NCI-H82 (cell line): ENCODE measurements around the gene MTUS2.

Source experiments
- DNase-seq: peaks from one replicate; lab custom pipeline; 2025; lab: John Stamatoyannopoulos, UW

Gene MTUS2

DNA sequence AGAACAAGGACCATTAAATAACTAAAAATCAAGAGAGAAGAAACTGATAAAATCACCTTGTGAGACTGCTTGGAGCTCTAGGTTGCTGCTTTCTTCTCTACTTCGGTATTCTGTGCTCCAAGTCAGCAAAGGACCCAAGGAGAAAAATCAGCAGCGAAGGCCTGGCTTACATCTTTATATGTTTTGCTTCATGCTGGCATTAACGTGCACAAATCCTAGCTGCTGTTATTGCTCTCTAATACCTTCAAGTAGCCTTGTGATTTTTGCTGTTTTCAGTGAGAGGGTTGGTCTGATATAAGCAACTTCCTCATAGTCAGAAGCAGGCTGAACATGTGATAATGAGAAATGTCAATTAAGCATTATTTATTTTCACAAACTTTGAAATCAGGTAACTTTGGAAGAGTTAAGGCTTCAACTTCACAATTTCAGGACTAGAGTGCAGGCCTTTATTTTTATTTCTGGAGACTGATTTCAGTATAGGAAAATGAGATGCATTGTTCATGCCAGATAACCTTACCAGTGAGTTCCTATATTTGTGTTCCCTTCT is 410.2 kb downstream of the MTUS2 start:
- no peak for DNase-seq

DNA sequence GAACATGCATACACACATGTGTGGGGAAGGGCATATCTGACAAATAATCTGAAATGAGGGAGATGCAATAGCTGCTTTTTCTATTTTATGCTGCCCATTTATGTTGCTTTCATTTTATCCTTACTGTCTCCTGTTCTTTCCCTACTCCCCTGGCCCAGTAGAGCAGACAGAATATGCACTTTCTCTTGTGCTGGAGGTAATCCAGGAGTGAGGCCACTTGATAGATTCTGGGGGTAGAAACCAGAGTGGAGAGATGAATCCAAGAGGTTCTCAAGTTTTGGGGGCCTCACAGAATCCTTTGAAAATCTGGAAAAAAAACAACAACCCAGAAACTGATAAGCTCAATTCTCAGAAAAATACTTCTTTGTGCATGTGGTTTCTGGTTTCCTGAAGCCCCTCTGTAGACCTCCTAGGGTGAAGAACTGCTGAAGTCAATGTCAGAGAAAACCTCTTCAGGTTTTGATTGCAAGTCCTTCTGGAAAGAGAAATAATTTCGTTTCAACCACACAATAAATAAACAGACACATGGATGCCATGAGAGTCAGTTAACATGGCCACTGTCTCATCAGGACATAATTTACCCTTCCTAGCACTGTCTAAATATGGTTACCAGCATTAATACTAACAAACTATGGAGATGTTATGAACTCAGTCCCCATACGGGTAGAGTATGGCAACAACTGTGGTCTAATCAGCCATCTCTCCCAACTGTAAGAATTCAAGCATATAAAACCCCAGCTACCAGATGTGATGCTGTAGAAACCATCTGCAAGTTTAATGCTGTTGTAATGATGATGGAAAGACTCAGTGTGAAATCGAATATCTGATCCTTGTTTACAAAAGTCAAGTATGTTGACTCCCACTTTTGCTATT is 419.8 kb downstream of the MTUS2 start:
- DNase-seq = no peak

DNA sequence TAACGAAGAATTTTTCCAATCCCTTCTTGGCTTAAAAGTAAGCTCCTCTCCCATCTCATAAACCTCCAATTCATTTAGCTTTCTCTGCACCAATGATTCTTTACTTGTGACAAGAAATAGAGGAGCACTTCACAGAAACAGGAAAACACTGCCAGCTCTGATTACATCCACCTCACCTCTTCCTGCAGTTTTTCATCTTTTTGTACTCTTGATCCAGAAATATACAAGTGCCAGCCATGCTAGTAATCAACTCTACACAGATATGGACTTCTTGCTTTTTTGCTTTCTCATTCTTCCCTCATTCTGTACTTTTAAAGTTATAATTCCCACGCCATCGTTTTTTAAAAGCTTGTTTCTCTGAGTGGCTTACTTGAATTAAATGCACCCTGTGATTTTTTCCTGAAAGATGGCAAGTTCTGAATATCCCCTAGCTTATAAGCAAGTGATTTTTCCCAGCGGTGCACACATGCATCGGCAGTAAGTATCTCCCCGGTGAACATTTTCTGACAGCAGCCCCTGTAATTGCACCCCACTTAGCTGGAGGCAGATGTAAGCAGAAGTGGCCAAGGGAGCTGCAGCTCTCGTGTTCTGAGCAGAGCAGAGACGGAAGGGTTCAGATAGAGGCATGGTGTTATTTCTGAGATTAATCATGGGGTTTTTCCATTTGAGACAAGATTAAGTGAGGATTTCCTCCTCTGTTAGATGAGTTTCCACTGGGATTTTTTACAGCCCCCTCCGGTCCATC is 434.7 kb downstream of the MTUS2 start:
- no peak for DNase-seq

DNA sequence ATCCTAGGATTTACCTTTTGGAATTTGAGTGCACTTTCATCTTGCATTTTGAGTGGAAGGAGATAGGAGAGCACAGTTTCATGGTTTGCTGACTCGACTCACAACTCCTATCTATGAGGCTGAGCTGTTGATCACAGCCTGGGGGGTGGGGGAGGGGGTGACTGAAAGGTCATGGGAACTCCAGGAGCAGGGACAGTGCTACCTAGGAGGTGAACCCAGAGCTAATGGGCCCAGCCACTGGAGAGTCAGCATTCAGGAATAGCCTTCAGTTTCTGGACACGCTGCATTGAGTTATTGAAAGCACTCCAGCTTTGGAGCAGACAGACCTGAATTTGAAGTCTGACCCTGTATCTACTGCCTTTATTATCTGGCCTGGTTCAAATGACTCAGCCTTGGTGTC is 435.4 kb downstream of the MTUS2 start:
- no peak for DNase-seq

DNA sequence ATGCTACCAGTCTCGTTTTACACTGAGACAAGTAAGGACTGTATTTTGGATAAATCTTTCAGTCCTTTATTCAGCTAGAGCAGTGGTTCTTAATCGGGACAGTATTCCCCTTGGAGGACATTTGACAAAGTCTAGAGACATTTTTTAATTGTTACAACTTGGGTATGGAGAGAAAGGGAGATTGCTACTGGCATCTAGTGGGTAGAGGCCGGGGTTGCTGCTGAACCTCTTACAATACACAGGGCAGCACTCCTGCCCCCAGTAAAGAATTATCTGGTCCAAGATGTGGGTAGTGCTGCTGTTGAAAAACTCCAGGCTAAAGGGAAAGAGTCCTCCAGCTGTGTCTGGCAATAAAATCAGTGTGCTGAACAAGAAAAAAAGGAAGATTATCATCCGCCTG is 440.5 kb downstream of the MTUS2 start:
- DNase-seq = no peak

DNA sequence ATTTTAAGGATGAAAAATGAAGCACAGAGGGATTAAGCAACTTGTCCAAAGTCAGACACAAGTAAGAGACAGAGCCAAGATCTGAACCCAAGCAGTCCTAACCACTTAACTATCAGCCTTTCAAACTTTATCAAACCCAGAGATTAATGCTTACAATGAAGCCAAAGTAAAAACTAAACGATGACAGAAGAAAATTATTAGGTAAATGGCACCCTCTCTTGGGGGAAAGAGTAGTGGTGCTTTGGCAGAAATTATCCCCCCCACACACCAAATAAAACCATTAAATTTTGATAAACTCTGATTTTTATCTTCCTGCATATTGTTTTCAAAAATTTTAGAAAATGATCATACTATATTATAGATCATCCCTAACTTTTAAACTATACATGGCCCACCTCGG is 446.1 kb downstream of the MTUS2 start:
- DNase-seq = no peak

DNA sequence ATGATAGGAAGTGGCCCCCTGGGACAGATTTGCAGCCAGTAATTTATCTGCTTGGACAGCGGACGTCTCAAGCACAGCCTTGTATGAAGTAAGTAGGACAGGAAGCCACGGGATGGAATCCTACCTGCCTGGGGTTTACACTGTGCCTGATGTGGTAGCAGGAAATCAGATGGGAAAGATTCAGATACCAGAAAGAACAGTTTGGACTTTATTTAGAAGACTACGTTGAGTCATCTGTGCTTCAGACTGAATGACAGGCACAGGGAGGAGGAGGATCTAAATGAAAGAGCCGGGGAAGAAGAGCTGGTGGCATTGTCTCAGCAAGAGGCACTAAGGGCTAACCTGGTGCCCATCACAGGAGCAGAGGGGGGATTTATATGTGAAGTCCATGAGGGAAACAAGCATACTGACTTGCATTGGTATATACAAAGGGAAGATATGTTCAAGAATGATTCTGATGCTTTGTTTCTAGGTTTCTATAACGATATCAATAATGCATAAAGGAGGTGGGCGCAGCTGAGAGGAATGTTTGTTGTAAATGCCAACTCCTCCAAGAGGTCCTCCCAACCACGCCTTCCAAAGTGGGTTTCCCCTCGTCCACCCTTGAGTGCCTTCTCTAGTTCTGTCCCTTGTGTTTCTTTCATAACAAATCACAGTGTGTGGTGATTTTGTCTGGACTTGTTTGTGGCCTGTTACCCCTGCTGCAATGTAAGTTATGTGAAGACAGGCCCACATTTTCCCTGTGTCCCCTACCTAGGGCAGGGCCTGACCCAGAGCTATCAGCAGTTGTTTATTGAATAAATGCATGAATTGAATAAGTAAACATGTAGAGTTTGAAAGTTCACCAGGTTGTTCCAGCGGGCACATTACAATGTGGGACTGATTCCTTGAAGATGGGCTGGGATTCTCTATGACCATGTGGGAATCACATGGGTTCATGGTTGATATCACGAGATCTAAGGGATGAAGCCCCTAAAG is 446.9 kb downstream of the MTUS2 start:
- DNase-seq = no peak

DNA sequence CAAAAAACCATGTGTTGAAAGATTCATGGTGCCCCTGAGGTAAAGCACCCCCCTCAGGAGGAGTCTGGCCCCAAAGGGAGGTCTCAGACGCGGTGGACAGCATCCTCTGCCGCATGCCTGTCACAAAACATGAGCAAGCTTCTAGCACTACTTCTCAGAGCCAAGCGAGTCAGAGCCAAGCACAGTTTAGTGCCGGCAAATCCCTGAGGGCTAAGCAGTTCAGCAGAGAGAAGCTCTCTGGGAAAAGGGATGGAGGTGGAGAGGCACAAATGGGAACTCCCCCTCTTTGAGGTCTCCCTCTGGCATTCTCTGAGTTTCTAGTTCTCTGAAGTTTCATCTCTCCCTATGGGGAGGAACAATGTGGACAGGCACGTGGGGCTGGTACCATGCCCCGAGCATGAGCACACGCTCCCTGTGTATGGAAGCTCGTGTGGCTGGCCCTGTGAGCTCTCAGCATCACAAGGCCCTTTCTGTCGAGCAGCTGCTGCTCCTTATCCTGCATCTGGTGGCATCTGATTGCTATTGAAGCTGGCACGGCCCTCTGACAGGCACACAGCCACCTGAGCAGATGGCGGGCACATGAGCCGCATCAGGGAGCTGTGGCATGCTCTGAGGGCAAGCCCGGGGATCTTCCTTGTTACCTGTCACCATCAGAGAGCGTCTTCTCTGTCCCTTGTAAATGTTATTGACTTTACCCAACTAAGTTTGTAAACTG is 450.3 kb downstream of the MTUS2 start:
- no peak for DNase-seq

DNA sequence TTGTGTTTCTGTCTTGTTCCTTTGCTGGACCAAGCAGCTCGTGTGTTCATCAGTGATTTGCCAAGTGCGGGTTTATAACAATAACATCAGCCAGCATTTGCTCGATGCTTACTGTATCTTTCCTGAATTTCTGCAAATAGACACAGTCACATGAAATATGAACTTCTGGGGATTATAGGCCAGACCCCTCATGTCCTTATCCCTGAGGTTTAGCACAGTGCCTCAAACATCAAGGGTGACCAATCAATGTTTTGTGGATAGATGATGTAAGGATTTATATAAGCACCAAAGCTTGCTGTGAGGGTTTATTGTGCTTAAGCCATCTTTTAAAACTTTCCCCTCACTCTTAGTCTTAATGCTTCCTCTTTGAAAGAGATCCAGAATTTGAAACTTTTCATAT is 451.5 kb downstream of the MTUS2 start:
- DNase-seq = no peak

DNA sequence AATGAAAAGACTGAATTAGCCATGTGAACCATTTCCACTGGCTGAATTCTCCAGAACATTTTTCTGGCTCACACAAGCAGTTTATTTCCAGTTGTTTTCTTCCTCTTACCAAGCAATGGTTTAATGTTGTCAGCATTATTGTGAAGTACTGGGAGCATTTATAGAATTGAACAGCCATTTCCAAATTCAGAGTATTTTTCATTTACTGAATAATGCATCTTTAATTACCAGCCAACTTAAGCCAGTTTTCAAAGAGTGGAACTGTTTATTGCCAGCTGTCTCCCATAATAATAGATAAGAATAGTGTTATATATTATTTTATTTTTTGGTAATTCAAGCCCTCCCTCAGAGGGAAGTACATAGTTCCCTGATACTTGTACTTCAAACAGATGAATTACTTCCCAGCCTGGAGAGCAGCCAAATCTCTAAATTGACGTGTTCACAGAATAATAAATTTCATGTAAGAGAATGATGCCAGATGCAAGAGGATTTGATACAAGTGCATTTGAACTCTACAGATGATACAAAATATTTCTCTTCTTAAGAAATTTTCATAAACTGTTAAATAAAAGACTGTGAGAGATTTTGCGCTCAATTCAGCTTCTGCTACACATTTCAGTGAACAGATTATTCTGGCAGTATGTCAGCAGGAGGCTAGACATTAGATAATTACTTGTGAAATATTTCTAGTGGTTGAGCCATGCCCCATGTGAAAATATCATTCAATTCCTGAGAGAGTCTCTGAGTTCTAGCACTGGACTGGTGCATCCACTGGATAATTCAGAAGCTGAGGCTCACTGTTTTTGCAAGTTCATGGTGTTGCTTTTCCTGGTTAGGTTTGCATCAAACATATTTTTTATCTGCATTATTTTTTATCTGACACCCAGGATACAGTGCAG is 459.5 kb downstream of the MTUS2 start:
- DNase-seq = no peak

DNA sequence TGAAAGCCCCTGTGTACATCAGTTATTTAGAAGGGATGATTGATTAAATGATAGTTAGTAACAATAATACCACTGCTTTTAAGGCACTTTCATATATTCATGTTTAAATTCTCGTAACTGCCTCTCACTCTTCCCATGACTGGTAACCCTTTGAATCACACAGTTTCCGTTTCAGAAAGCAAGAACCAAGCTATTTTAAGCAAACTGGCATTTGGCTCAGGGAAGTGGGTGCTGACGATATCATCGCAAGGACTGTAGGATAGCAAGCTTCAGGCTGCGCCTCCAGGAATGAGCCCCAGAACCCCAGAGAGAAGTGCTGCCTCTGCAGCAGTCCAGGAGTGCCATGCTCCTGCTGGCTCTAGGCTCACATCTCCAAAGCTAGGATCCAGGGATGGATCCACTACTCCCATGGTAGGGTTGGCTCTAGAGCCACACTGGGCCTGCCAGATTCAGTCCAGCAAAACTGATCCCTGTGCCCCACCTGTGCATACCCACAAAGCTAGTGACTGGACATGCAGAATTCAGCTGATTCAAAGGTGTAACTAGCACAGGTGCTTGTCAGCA is 461.9 kb downstream of the MTUS2 start:
- DNase-seq = no peak

DNA sequence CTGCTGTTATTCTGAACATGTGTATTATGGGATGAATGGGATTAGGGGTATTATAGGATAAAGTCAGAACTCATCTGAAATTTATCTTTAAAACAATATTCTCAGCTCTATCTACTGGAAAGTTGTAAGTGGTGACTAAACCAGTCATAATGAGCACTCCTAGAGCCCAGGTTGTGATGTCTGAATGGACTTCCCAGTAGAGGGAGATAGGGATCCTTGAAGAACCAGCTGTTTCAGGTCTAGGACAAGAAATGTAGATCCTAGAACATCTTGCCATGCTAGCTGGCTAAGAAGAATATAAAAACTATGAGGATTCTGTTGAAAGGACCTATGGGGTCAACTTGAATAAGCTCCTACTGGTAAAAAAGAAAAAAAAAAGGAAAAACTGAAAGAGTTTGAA is 464.6 kb downstream of the MTUS2 start:
- peak; percentile 28 for DNase-seq

DNA sequence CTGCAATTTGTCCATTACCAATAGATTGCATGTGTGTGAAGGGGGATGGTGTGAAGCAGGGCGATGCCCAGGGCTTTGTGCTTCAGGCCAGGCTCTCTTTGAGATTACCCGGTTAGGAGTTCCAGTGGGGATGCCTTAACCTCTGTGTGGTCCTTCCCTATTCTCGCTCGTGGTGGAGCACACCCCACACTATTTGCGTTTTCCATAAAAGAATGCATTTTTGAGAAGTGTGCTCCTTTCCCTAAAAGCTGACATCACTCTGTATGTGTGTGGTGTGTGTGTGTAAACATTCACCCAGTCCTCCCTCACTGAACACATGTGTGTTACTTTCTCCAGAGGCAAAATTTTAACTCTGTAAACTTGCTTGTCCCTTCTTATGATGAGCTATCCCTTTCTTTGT is 467.1 kb downstream of the MTUS2 start:
- DNase-seq = no peak

DNA sequence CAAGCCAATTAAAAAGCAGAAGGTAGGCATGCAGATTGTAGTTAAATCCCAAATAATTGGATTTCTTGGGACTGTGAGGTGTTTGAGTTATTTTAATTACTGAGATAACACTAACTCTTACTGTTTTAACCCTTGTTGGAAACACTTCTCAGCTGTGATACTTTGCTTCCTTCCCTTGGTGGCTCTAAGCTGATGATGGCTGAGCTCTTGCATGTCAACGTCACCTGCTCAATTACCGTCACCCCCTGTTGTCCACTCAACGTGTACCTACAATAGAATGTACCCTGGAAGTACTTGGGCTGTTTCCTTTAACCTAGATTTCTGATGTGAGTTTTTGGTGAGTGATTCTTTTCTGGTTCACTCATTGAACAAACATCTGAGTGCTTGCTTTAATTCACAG is 471.9 kb downstream of the MTUS2 start:
- peak; percentile 92 for DNase-seq

DNA sequence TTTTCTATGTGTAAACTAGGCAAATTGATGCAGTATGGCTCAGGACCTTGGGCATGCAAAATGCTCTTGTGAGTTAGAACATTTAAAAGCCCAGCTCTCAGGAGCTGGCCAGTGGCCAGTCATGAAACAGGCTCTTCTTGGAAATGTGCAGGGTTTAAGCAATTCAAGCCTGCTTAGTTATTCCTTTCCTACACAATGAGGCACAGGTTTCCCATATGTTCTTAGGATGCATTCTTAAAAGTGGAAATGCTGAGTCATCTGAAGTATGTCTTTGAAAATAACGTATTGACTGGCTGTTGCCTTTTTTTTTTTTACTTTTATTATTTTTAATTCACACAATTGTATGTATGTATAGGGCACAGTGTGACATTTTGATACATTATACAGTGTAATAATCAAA is 474.7 kb downstream of the MTUS2 start:
- no peak for DNase-seq

DNA sequence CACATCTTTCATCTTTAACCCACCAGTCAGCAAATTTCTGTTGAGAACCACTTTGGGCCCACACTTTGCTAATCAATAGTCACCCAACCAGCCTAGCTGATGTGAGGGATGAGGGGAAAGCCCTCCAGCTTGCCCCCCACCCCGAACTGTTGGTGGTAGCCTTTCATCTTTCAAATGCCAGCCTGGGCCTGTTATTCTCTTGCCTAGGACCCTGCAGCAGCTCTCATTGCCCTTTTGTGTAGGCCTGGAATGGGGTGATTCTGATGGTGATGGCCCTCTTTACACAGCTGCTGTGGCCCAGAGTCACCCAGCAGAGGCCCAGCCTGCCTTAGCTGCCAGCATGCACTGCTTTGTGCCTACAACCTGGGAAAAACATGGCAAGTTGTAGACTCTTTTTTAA is 480.9 kb downstream of the MTUS2 start:
- DNase-seq = no peak

DNA sequence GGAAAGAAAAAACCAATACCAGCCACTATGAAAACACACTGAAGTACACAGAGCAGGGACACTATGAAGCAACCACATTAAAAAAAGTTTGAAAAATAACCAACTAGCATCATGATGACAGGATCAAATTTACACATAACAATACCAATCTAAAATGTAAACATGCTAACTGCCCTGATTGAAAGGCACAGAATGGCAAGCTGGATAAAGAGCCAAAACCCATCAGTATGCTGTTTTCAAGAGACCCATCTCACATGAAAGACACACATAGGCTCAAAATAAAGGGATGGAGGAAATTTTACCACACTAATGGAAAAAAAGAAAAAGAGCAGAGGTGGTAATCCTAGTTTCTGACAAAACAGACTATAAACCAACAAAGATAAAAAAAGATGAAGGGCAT is 484.0 kb downstream of the MTUS2 start:
- DNase-seq = no peak

DNA sequence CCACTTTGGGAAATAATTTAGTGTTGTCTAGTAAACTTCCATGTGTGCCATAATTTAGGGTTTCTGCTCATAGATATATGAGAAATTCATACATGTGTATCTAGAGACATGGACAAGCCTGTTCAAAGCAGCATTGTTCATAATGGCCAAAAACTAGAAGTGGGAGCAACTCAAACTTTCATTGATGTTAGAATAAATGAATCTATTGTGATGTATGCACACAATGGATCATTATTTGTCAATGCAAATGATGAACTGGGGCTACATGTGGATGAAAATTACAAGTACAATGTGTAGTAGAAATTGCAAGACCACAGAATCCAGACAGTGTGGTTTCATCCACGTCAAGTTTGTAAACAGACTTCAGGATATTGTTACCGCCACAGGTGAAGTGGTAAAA is 490.7 kb downstream of the MTUS2 start:
- DNase-seq = no peak

DNA sequence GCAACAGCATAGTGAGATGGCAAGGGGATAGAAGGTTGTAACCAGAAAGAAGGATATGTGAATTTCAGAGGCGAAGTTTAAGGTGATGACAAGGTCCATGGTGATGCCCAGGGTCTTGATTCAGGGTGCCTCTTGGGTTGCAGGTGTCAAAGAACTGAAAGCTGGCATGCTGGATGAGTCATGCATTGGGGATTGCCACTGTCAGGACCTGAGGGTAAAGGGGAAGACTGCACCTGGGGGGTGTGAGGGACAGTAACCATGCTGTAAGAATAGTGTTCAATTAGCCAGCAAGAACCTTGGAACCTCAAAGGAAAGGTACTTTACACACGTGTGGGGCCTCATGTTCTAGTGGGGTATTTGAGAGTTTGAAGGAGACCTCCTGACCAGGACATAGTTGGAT is 495.7 kb downstream of the MTUS2 start:
- no peak for DNase-seq

DNA sequence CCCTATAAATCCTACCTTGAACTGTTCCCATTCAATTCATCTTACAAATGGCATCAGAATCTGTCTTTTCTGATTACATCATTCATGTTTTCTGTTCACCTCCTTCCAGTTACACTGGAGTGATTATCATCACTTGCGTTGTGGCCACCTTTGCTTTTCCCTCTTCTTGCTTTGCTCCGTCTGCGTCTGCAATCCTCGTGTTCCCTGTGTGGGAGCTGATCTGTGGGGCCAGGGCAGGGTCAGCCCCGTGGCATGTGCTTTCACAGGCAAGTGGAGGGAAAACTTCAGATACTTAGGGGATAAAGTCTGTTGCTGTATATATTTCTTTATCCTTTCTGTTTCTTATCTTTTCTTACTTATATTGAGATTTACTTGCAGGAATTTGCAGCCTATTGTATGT is 497.7 kb downstream of the MTUS2 start:
- no peak for DNase-seq
